Right atrium auricular region (tissue), 2 donors: ENCODE measurements around the gene BPIFB2. TPM values are rescaled to one million over a fixed set of nuclear protein-coding genes. Genes with fewer than 3 reads are reported as not detected.

Experiments used
- DNase-seq: peaks from one replicate; pipeline ENCODE4 v3.0.0-alpha.2; 2019; ENCODE audit warnings: low spot score
- H3K27ac ChIP-seq, 2 donors: fragments of 200-600 bp; sonication (generic); 1 replicate in 1 of 2; 2 replicates in 1 of 2; pipeline ENCODE4 v1.5.1; 2016 to 2019
- H3K27me3 ChIP-seq, 2 donors: fragments of 200-600 bp; sonication (generic); one replicate each; pipeline versions ENCODE4 v1.5.1 to v1.6.0; 2017 to 2019
- H3K36me3 ChIP-seq: fragments of 200-600 bp; sonication (generic); one replicate; pipeline ENCODE4 v1.5.1; 2016
- H3K4me1 ChIP-seq, 2 donors: fragments of 200-600 bp; sonication (generic); one replicate each; pipeline versions ENCODE4 v1.5.1 to v1.6.0; 2017 to 2019
- H3K4me3 ChIP-seq, 2 donors: fragments of 200-600 bp; sonication (generic); 1 replicate in 1 of 2; 2 replicates in 1 of 2; pipeline ENCODE4 v1.5.1; 2017 to 2019; ENCODE audit warnings: mild to moderate bottlenecking in 1 of 2, moderate library complexity in 1 of 2
- H3K9me3 ChIP-seq, 2 donors: fragments of 200-600 bp; sonication (generic); one replicate each; pipeline ENCODE4 v1.5.1; 2019
- CTCF ChIP-seq, 2 donors: fragments of 200-600 bp; sonication (generic); IDR thresholded peaks; one replicate each; pipeline ENCODE4 v1.5.1; 2019; ENCODE audit warnings: antibody characterized with exemption in 2 of 2
- total RNA-seq, 2 donors: library from RNA; depleted of rRNA; stranded (reverse); fragments of >200 nt; gene quantifications; one replicate each; pipeline ENCODE4 v1.1.0, GENCODE V29; 2016

The BPIFB2 gene
- total RNA-seq, 2 donors from 2014 or later = not detected

- TF ChIP-seq CTCF (IDR thresholded peaks at IDR 0.05) = no peak
- Histone ChIP-seq H3K27me3 (no peaks in the 10 kb centered on the region), H3K27ac (no peak overlapping the region), H3K36me3 (no peaks in the 10 kb centered on the region), H3K9me3 (peaks cover 0 to 7% of the 10 kb centered on the region in 2 donors), H3K4me1 (no peaks in the 10 kb centered on the region), H3K4me3 (no peak overlapping the region)
- no peak for DNase-seq
Observed at GRCh38 chr20:33006776-33007375, 628 bp upstream of the BPIFB2 start.

- no peak overlapping the region for H3K4me3 ChIP-seq
- no peaks in the 10 kb centered on the region for H3K4me1 ChIP-seq
- no peak for TF ChIP-seq CTCF (IDR thresholded peaks at IDR 0.05)
- H3K9me3 ChIP-seq = peaks cover 0 to 7% of the 10 kb centered on the region in 2 donors
- DNase-seq = no peak
- H3K36me3 ChIP-seq = no peaks in the 10 kb centered on the region
- H3K27ac ChIP-seq = no peak overlapping the region
- no peaks in the 10 kb centered on the region for H3K27me3 ChIP-seq
Observed at GRCh38 chr20:33008336-33009213, 1.1 kb downstream of the BPIFB2 start.

- H3K27ac ChIP-seq = no peak overlapping the region
Observed at GRCh38 chr20:33009214-33010132, 2.0 kb downstream of the BPIFB2 start.

GRCh38 chr20:33010133-33010504 lies 2.6 kb downstream of the BPIFB2 start:
- peaks cover 0 to 5% of the 10 kb centered on the region in 2 donors for H3K9me3 ChIP-seq
- H3K27ac ChIP-seq = no peak overlapping the region
- no peak for DNase-seq

More at GRCh38 chr20:33009214-33010132, 2.0 kb downstream of the BPIFB2 start:
- no peak for TF ChIP-seq CTCF (IDR thresholded peaks at IDR 0.05)
- Histone ChIP-seq H3K4me3 (no peak overlapping the region), H3K27me3 (no peaks in the 10 kb centered on the region), H3K4me1 (no peaks in the 10 kb centered on the region), H3K36me3 (no peaks in the 10 kb centered on the region), H3K9me3 (peaks cover 0 to 7% of the 10 kb centered on the region in 2 donors)
- DNase-seq = no peak

More at GRCh38 chr20:33010133-33010504, 2.6 kb downstream of the BPIFB2 start:
- H3K27me3 ChIP-seq = no peaks in the 10 kb centered on the region
- H3K4me3 ChIP-seq = no peak overlapping the region
- no peaks in the 10 kb centered on the region for H3K36me3 ChIP-seq
- TF ChIP-seq CTCF (IDR thresholded peaks at IDR 0.05) = no peak
- no peaks in the 10 kb centered on the region for H3K4me1 ChIP-seq
